HepG2 (cell line): ENCODE results near the gene PEX10. TPM values are rescaled to one million over a fixed set of nuclear protein-coding genes. Genes with fewer than 3 reads are reported as not detected.

Source experiments
- ATAC-seq: fragments of 200-7000 bp; cut with Tn5 transposase; 3 replicates; pipeline ENCODE4 v1.9.1; 2020; ENCODE audit warnings: mild to moderate bottlenecking, moderate library complexity
- BruUV-seq: library from RNA; stranded (reverse); fragments of 400-500 nt; replicated peaks from 2 replicates; lab custom pipeline; 2021; lab: Mats Ljungman, UMichigan
- CTCF ChIA-PET: fragments of 300-600 bp; formaldehyde crosslinking; extraction: SDS; loops from one replicate; lab custom pipeline; 2021; ENCODE audit warnings: low total read pairs, inconsistent platforms, low intra/inter-chr PET ratio; lab: Yijun Ruan, JAX
- POLR2A ChIA-PET: fragments of 350-600 bp; sonication (Branson Sonifier 250); formaldehyde crosslinking; loops from one replicate; lab custom pipeline; 2020; ENCODE audit warnings: antibody characterized with exemption, inconsistent platforms; lab: Yijun Ruan, JAX
- DNase-seq: peaks from one replicate; pipeline ENCODE4 v3.0.0-alpha.2; 2015; ENCODE audit warnings: low spot score
- FAIRE-seq: peaks from 3 replicates; lab custom pipeline; 2011; peaks lifted over from hg19 to GRCh38; lab: Jason Lieb, UNC
- H2AFZ ChIP-seq: one replicate; pipeline ENCODE4 v1.6.1; 2011; ENCODE audit warnings: low read length, inconsistent platforms
- H3K27ac ChIP-seq: fragments of 300-600 bp; 3 replicates; pipeline ENCODE4 v1.8.0; 2011; ENCODE audit warnings: mixed run types, mild to moderate bottlenecking, mixed read lengths, low read length, inconsistent platforms; ENCODE audit not compliant: insufficient read depth; ENCODE audit errors: extremely low read length
- H3K27me3 ChIP-seq, 2 experiments: fragments of 200-600 bp in 1 of 2; 2 replicates in 1 of 2; 3 replicates in 1 of 2; pipeline versions ENCODE4 v1.6.0 to v1.8.0; 2011; ENCODE audit warnings: low read length in 2 of 2, mild to moderate bottlenecking in 2 of 2, moderate library complexity in 2 of 2, inconsistent platforms in 1 of 2; ENCODE audit not compliant: insufficient read depth in 2 of 2, control insufficient read depth in 1 of 2
- H3K36me3 ChIP-seq, 2 experiments: fragments of 200-600 bp in 1 of 2; replicated peaks in 1 of 2; 2 replicates in 1 of 2; 3 replicates in 1 of 2; pipeline versions ENCODE4 v1.5.1 to v1.8.0; 2011; ENCODE audit warnings: low read length in 2 of 2, inconsistent platforms in 1 of 2; ENCODE audit not compliant: insufficient read depth in 2 of 2, control insufficient read depth in 1 of 2
- H3K4me1 ChIP-seq: 2 replicates; pipeline ENCODE4 v1.5.1; 2012; ENCODE audit warnings: low read length, inconsistent platforms; ENCODE audit not compliant: insufficient read depth
- H3K4me2 ChIP-seq: 2 replicates; pipeline ENCODE4 v1.6.0; 2011; ENCODE audit warnings: low read depth, low read length, inconsistent platforms
- H3K4me3 ChIP-seq, 3 experiments: fragments of 200-600 bp in 1 of 3; sonication (generic), shearing (Covaris generic) in 1 of 3; replicated peaks in 1 of 3; 2 replicates each; pipeline ENCODE4 v1.5.1; 2011 to 2016; ENCODE audit warnings: low read length in 3 of 3, inconsistent platforms in 2 of 3, low read depth in 2 of 3, mild to moderate bottlenecking in 2 of 3, control low read depth in 1 of 3, mixed read lengths in 1 of 3; ENCODE audit not compliant: insufficient read depth in 1 of 3
- H3K79me2 ChIP-seq: one replicate; pipeline ENCODE4 v1.6.1; 2011; ENCODE audit warnings: low read length, inconsistent platforms; ENCODE audit not compliant: insufficient read depth
- H3K9ac ChIP-seq: 2 replicates; pipeline ENCODE4 v1.6.0; 2011; ENCODE audit warnings: mild to moderate bottlenecking, low read depth, low read length, inconsistent platforms; ENCODE audit not compliant: insufficient read depth
- H3K9me3 ChIP-seq: 2 replicates; pipeline ENCODE4 v1.5.1; 2012; ENCODE audit warnings: mild to moderate bottlenecking, low read length
- H4K20me1 ChIP-seq: 2 replicates; pipeline ENCODE4 v1.6.0; 2011; ENCODE audit warnings: inconsistent platforms, mild to moderate bottlenecking, low read length, moderate library complexity; ENCODE audit not compliant: insufficient read depth
- ETV5 ChIP-seq: IDR thresholded peaks from 2 replicates; pipeline ENCODE4 v1.6.1; 2018; ENCODE audit warnings: missing biosample characterization, missing genetic modification reagents, inconsistent platforms, borderline replicate concordance
- FOSL2 ChIP-seq: sonication (generic); formaldehyde crosslinking; IDR thresholded peaks from 2 replicates; pipeline ENCODE4 v1.4.0; 2020; ENCODE audit warnings: missing genetic modification reagents
- KLF16 ChIP-seq, 2 experiments: sonication (generic) in 1 of 2; formaldehyde crosslinking in 1 of 2; IDR thresholded peaks; 2 replicates each; pipeline versions ENCODE4 v1.6.1 to v1.8.0; 2016 to 2023; ENCODE audit warnings: missing genetic modification reagents in 2 of 2, missing compliant biosample characterization in 1 of 2
- PAF1 ChIP-seq: IDR thresholded peaks from 2 replicates; pipeline ENCODE4 v1.6.1; 2016; ENCODE audit warnings: missing genetic modification reagents, missing compliant biosample characterization
- PATZ1 ChIP-seq: sonication (generic); formaldehyde crosslinking; IDR thresholded peaks from 2 replicates; pipeline ENCODE4 v1.4.0; 2020; ENCODE audit warnings: missing genetic modification reagents
- RERE ChIP-seq: IDR thresholded peaks from 2 replicates; pipeline ENCODE4 v1.6.1; 2016; ENCODE audit warnings: low read depth, missing genetic modification reagents, missing compliant biosample characterization
- SAP130 ChIP-seq: IDR thresholded peaks from 2 replicates; pipeline ENCODE4 v1.6.1; 2016; ENCODE audit warnings: low read depth
- TSC22D2 ChIP-seq: sonication (generic); formaldehyde crosslinking; IDR thresholded peaks from 2 replicates; pipeline ENCODE4 v1.5.1; 2020; ENCODE audit warnings: missing genetic modification reagents, mild to moderate bottlenecking, borderline replicate concordance
- ZNF597 ChIP-seq: sonication (generic); formaldehyde crosslinking; IDR thresholded peaks from 2 replicates; pipeline ENCODE4 v1.5.0; 2020; ENCODE audit warnings: missing genetic modification reagents
- WGBS: methylation state at CpG from one replicate; pipeline ENCODE4 v1.1.6; 2017; ENCODE audit warnings: low lambda C conversion rate; 5-methylcytosine and 5-hydroxymethylcytosine counted together
- in situ Hi-C: cut with HindIII; loops from 2 replicates; pipeline ENCODE4 v1.10.0; 2017; ENCODE audit warnings: low pct_unique_long_range_greater_than_20kb; ENCODE audit not compliant: extremely low pct_ligation_motif_present
- intact Hi-C: fragments of 100-400 bp; cut with micrococcal nuclease; formaldehyde crosslinking; loops from one replicate; pipeline ENCODE4 v1.10.0; 2022; ENCODE audit not compliant: unreplicated experiment
- polyA plus RNA-seq, 8 experiments: library from polyadenylated mRNA; depleted of rRNA in 3 of 8; stranded (reverse) in 7 of 8; unstranded in 1 of 8; fragments of >200 nt; fragmentation: Illumina TruSeq in 4 of 8; extraction: Trizol in 4 of 8; gene quantifications; 2 replicates each; pipeline versions ENCODE4 v1.2.1 to v1.2.3, GENCODE V29; 2011 to 2016; ENCODE audit warnings: low read depth in 4 of 8, missing spikeins in 1 of 8, mixed read lengths in 1 of 8; ENCODE audit not compliant: insufficient read depth in 1 of 8
- total RNA-seq, 5 experiments: library from RNA; depleted of rRNA; stranded (reverse); fragments of >200 nt; fragmentation: Illumina TruSeq; extraction: Trizol; gene quantifications; 2 replicates each; pipeline ENCODE4 v1.2.3, GENCODE V29; 2016; ENCODE audit warnings: low read depth in 1 of 5

The PEX10 gene
- total and polyA plus RNA-seq, 2 of the 13 experiments (the other 11 are each of a cell fraction or from before 2014, with no cell fraction given): 16.1 to 39.6 TPM

- Histone ChIP-seq H3K4me1 (no peaks in the 10 kb centered on the region; the same call in 1 of the 2 replicates), H3K4me2 (no peak overlapping the region), H3K9me3 (no peaks in the 10 kb centered on the region), H3K9ac (no peak overlapping the region), H3K27me3 (peaks cover 21 to 76% of the 10 kb centered on the region in 2 experiments; a peak in 4 of 5 replicates), H3K79me2 (no peaks in the 10 kb centered on the region), H3K27ac (no peak overlapping the region), H3K36me3 (no peaks in the 10 kb centered on the region), H4K20me1 (no peaks in the 10 kb centered on the region), H2AFZ (no peak overlapping the region), H3K4me3 (no peak overlapping the region; a peak in 1 of 6 replicates)
- no TSS peak for BruUV-seq
- TF ChIP-seq PAF1 (CRISPR knock-in tag) (no peak), TSC22D2 (CRISPR knock-in tag) (no peak), KLF16 (CRISPR knock-in tag; IDR thresholded peaks at IDR 0.05) (no peak), PATZ1 (CRISPR knock-in tag) (peak; percentile 44; the same call in 1 of the 2 replicates), RERE (CRISPR knock-in tag) (no peak), ZNF597 (CRISPR knock-in tag) (no peak), FOSL2 (CRISPR knock-in tag) (peak; percentile 65), ETV5 (CRISPR knock-in tag) (peak; percentile 40; the same call in 1 of the 2 replicates), SAP130 (0 out of 2 replicates have a peak, but pooled peaks have one; percentile 19)
- 0% methylated on average over 1 of the region's 18 CpGs for WGBS
- POLR2A ChIA-PET: interaction anchor here (0.7 kb wide), 1 partner anchor 39 kb away, joined by 3 read pairs; no protein-coding TSS in a partner anchor
- in situ Hi-C loops (no loop called here), intact Hi-C loops (no loop called here)
- CTCF ChIA-PET: no interaction called here
- DNase-seq (peak; percentile 42), ATAC-seq (peak; percentile 6; the same call in 1 of the 3 replicates), FAIRE-seq (no peak)
Measured at GRCh38 chr1:2451741-2452140, 39.4 kb upstream of the PEX10 start.
